ENCODE results near the gene NECAB3. TPM values are rescaled to one million over a fixed set of nuclear protein-coding genes. Genes with fewer than 3 reads are reported as not detected.
"Not testable (repeated sequence)": the region's sequence is repeated elsewhere in the genome, so short reads cannot be mapped to it uniquely, and the experiment has no call there.

Gene NECAB3
- total RNA-seq, 4 donors from 2014 or later = 34.1 to 43.4 (median 39.9) TPM

DNA sequence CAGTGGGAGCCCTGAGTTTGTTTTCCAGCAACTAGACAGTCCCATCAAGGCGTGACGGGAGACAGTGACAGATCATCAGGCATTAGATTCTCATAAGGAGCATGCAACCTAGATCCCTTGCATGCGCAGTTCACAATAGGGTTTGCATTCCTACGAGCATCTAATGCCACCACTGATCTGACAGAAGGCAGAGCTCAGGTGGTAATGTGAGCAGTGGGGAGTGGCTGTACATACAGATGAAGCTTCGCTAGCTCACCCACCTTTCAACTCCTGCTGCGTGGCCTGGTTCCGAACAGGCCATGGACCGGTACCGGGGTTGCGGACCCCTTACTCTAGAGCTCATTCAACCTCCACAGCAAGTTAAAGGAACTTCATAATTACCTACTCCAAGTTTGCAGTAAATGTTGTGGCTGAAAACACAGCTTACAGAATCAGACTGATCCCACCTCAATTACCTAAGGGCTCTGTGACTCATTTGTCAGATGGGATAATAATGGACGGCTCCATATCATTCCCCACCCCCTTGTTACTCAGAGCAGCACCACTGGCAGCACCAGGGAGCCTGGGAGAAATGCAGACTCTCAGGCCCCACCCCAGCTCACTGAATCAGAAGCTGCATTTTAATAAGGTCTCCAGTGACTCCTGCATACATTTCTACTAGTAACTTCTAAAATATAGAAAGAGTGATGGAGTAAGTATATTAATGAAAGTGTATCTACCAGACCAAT lies 30.1 kb upstream of the NECAB3 start:
- Histone ChIP-seq H3K4me1 (peaks cover 0 to 10% (median 7%) of the 10 kb centered on the region in 4 donors), H3K4me3 (no peak overlapping the region), H3K27me3 (no peaks in the 10 kb centered on the region), H3K27ac (replicated peaks in 1 of 4) (no peak overlapping the region), H3K9me3 (no peaks in the 10 kb centered on the region), H3K36me3 (peaks cover 8 to 33% (median 18%) of the 10 kb centered on the region in 4 donors)
- DNase-seq (ENCODE audit: extremely low spot score) = no peak
- TF ChIP-seq POLR2AphosphoS5 (IDR thresholded peaks at IDR 0.05) = no peak
- TF ChIP-seq EP300 (IDR thresholded peaks at IDR 0.05) = no peak
- intact Hi-C loops (cut with DNase I) = no loop called here
- 96% methylated on average over 11 of the region's 11 CpGs for WGBS

DNA sequence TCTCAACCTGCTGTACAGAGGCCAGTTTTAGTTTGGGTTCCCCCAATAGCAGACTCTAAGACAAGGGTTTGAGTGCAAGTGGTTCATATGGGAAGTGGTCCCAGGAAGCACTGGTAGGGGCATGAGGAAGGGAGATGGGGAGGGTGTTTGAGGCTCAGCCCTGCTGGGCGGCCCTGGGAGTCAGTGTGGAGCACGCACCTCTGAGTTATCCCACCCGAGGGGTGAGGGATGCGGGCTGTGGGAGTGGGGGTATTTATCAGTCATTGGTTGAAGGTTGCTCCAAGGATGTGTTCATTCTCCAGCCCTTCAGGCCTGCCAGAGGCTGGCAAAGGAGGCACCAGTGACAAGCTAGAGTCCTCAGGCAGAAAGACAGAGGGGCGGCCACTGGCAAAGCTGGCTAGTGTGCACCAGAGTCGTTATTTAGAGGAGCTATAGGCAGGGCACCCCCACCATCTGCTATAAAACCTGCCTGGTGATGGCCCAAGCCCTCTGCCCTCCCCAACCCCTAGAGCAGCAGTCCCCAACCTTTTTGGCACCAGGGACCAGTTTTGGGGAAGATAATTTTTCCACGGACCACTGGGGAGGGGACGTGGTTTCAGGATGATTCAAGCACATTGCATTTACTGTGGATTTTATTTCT lies 29.4 kb upstream of the NECAB3 start:
- intact Hi-C loops (cut with DNase I) = no loop called here
- WGBS = 92% methylated on average over 6 of the region's 8 CpGs
- peaks cover 8 to 30% (median 18%) of the 10 kb centered on the region in 4 donors for H3K36me3 ChIP-seq

DNA sequence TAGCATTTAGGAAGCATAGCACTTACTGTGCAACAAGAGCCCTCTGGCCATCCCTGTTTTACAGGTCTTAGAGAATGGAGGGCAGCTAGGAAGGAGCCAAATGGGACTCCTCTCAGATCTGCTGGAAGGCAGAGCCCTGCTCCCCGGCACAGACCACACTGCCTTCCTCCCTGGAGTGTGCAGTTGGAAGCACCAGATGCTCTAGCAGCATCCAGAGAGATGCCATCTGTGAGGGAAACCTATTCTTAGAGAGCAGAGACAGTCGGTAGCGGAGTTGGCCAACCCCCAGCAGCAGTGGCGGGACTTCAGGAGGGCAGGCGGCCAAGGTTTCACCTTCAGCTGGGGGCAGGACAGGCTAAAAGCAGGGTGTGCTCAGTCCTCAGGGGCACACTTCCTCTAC lies 28.6 kb upstream of the NECAB3 start:
- no peak overlapping the region for H3K27ac ChIP-seq (replicated peaks in 1 of 4)
- H3K27me3 ChIP-seq = no peaks in the 10 kb centered on the region
- no peak for DNase-seq (ENCODE audit: extremely low spot score)
- TF ChIP-seq, protein P1, sequence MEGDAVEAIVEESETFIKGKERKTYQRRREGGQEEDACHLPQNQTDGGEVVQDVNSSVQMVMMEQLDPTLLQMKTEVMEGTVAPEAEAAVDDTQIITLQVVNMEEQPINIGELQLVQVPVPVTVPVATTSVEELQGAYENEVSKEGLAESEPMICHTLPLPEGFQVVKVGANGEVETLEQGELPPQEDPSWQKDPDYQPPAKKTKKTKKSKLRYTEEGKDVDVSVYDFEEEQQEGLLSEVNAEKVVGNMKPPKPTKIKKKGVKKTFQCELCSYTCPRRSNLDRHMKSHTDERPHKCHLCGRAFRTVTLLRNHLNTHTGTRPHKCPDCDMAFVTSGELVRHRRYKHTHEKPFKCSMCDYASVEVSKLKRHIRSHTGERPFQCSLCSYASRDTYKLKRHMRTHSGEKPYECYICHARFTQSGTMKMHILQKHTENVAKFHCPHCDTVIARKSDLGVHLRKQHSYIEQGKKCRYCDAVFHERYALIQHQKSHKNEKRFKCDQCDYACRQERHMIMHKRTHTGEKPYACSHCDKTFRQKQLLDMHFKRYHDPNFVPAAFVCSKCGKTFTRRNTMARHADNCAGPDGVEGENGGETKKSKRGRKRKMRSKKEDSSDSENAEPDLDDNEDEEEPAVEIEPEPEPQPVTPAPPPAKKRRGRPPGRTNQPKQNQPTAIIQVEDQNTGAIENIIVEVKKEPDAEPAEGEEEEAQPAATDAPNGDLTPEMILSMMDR (IDR thresholded peaks at IDR 0.05) = no peak
- TF ChIP-seq EP300 (IDR thresholded peaks at IDR 0.05) (no peak), POLR2AphosphoS5 (IDR thresholded peaks at IDR 0.05) (no peak), POLR2A (IDR thresholded peaks at IDR 0.05; ENCODE audit: low read depth) (no peak)
- intact Hi-C loops (cut with DNase I) = no loop called here
- peaks cover 7 to 29% (median 18%) of the 10 kb centered on the region in 4 donors for H3K36me3 ChIP-seq
- H3K4me3 ChIP-seq = no peak overlapping the region
- 25% methylated on average over 2 of the region's 5 CpGs for WGBS
- H3K9me3 ChIP-seq = no peaks in the 10 kb centered on the region
- peaks cover 0 to 10% (median 7%) of the 10 kb centered on the region in 4 donors for H3K4me1 ChIP-seq

More for the DNA sequence above, 29.4 kb upstream of the NECAB3 start:
- H3K4me1 ChIP-seq = peaks cover 0 to 10% (median 7%) of the 10 kb centered on the region in 4 donors
- H3K4me3 ChIP-seq = no peak overlapping the region
- H3K27me3 ChIP-seq = no peaks in the 10 kb centered on the region
- TF ChIP-seq POLR2AphosphoS5 (IDR thresholded peaks at IDR 0.05) (no peak), EP300 (IDR thresholded peaks at IDR 0.05) (no peak), POLR2A (IDR thresholded peaks at IDR 0.05; ENCODE audit: low read depth) (no peak)
- H3K9me3 ChIP-seq = no peaks in the 10 kb centered on the region
- no peak for DNase-seq (ENCODE audit: extremely low spot score)
- H3K27ac ChIP-seq (replicated peaks in 1 of 4) = no peak overlapping the region

DNA sequence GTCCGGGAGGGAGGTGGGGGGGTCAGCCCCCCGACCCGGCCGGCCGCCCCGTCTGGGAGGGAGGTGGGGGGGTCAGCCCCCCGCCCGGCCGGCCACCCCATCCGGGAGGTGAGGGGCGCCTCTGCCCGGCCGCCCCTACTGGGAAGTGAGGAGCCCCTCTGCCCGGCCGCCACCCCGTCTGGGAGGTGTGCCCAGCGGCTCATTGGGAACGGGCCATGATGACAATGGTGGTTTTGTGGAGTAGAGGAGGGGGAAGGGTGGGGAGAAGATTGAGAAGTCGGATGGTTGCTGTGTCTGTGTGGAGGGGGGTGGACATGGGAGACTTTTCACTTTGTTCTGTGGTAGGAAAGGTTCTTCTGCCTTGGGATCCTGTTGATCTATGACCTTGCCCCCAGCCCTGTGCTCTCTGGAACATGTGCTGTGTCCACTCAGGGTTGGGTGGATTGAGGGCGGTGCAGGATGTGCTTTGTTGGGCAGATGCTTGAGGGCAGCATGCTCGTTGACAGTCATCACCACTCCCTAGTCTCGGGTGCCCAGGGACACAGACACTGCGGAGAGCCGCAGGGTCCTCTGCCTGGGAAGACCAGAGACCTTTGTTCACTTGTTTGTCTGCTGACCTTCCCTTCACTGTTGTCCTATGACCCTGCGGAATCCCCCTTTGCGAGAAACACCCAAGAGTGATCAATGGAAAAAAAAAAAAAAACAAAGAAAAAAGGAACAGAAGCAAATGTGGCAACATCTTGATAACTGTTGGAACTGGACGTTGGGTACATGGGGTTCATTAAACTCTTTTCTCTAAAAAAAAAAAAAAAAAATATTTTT lies 27.6 kb upstream of the NECAB3 start:
- Histone ChIP-seq H3K9me3 (no peaks in the 10 kb centered on the region), H3K27ac (replicated peaks in 1 of 4) (no peak overlapping the region), H3K4me1 (peaks cover 2 to 16% (median 12%) of the 10 kb centered on the region in 4 donors), H3K27me3 (no peaks in the 10 kb centered on the region), H3K4me3 (no peak overlapping the region), H3K36me3 (peaks cover 0 to 19% (median 9%) of the 10 kb centered on the region in 4 donors)
- TF ChIP-seq POLR2AphosphoS5 (IDR thresholded peaks at IDR 0.05) (no peak), POLR2A (IDR thresholded peaks at IDR 0.05; ENCODE audit: low read depth) (no peak), EP300 (IDR thresholded peaks at IDR 0.05) (no peak)
- TF ChIP-seq, protein P1 (IDR thresholded peaks at IDR 0.05) = no peak
- intact Hi-C loops (cut with DNase I) = no loop called here
- 86% methylated on average over 13 of the region's 27 CpGs for WGBS
- no peak for DNase-seq (ENCODE audit: extremely low spot score)

DNA sequence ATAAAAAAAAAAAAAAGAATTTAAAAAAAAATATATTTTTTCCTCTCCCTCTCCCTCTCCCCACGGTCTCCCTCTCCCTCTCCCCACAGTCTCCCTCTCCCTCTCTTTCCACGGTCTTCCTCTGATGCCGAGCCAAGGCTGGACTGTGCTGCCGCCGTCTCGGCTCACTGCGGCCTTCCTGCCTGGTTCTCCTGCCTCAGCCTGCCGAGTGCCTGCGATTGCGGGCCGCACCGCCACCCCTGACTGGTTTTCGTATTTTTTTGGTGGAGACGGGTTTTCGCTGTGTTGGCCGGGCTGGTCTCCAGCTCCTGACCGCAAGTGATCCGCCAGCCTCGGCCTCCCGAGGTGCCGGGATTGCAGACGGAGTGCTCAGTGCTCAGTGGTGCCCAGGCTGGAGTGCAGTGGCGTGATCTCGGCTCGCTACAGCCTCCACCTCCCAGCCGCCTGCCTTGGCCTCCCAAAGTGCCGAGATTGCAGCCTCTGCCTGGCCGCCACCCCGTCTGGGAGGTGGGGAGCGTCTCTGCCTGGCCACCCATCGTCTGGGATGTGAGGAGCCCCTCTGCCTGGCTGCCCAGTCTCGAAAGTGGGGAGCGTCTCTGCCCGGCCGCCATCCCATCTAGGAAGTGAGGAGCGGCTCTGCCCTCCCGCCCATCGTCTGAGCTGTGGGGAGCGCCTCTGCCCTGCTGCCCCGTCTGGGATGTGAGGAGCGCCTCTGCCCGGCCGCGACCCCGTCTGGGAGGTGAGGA lies 26.6 kb upstream of the NECAB3 start:
- H3K27ac ChIP-seq (replicated peaks in 1 of 4); H3K9me3 ChIP-seq; DNase-seq (ENCODE audit: extremely low spot score); intact Hi-C loops (cut with DNase I); H3K4me3 ChIP-seq; H3K36me3 ChIP-seq; H3K27me3 ChIP-seq: not testable (repeated sequence)
- 98% methylated on average over 21 of the region's 45 CpGs for WGBS
- peaks cover 2 to 24% (median 21%) of the 10 kb centered on the region in 4 donors for H3K4me1 ChIP-seq

DNA sequence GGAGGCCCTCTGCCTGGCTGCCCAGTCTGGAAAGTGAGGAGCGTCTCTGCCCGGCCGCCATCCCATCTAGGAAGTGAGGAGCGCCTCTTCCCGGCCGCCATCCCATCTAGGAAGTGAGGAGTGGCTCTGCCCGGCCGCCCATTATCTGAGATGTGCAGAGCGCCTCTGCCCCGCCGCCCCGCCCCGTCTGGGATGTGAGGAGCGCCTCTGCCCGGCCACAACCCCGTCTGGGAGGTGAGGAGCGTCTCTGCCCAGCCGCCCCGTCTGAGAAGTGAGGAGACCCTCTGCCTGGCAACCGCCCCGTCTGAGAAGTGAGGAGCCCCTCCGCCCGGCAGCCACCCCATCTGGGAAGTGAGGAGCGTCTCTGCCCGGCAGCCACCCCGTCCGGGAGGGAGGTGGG lies 24.7 kb upstream of the NECAB3 start:
- peaks cover 3 to 32% (median 29%) of the 10 kb centered on the region in 4 donors for H3K4me1 ChIP-seq
- H3K27me3 ChIP-seq; H3K27ac ChIP-seq (replicated peaks in 1 of 4); intact Hi-C loops (cut with DNase I); H3K36me3 ChIP-seq; H3K4me3 ChIP-seq; H3K9me3 ChIP-seq; DNase-seq (ENCODE audit: extremely low spot score): not testable (repeated sequence)
- no CpG with 5 or more reads among the region's 27 CpGs for WGBS
